Eye (tissue), 1 donor: ENCODE data around the gene LLGL2.

ENCODE experiments used
- DNase-seq: peaks from one replicate; pipeline ENCODE4 v3.0.0-alpha.2; 2015

LLGL2 gene

DNA sequence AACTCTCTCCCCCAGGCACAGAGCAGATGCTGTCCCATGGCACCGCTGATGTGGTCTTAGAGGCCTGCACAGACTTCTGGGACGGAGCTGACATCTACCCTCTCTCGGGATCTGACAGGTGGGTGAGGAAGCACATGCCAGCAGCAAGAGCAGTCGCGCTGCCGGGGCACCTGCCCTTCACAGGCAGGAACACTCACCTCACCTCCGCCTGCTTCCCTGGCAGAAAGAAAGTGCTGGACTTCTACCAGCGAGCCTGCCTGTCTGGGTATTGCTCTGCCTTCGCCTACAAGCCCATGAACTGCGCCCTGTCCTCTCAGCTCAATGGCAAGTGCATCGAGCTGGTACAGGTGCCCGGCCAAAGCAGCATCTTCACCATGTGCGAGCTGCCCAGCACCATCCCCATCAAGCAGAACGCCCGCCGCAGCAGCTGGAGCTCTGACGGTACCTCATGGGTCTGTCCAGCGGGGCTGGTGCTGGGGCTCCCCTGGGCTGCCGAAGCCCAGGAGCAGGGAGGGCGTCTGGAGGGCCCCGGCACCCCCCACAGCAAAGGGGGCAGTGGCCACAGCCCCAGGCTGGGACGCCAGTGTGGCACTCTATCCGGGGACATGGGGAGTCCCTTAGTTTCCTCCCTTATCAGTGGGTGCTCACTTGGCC is 31.9 kb upstream of the LLGL2 start:
- no peak for DNase-seq

DNA sequence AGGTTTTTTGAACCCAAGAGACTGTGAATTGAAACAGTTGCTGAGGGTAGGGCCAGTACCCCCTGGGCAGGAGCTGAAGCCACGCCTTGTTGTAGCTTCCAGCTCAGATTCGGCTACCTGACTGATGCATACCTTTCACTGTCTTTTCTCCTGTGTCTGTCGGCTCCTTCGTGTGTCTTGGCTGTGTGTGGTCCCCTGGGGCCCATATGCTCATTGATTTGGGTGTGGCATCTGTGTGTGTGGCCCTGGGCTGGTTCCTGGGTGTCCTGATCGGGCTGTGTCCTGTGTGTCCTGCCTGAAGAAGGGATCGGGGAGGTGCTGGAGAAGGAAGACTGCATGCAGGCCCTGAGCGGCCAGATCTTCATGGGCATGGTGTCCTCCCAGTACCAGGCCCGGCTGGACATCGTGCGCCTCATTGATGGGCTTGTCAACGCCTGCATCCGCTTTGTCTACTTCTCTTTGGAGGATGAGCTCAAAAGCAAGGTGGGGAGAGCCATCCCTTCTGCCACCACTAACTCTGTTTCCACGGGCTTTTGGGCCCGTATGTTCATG is 31.1 kb upstream of the LLGL2 start:
- DNase-seq: no peak

DNA sequence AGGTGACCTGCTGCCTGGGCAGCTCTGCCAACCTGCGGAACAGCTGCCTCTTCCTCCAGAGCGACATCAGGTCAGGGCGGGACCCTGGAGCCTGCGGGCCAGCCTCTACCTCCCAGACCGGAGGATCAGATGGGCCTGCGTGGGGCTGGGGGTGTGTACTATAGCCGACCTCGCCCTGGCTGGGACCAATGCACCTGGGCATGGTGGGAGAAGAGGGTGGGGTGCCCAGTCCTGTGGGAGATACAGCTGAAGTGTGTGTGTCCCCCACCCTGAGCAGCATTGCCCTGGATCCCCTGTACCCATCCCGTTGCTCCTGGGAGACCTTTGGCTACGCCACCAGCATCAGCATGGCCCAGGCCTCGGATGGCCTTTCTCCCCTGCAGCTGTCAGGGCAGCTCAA is 29.5 kb upstream of the LLGL2 start:
- no peak for DNase-seq

DNA sequence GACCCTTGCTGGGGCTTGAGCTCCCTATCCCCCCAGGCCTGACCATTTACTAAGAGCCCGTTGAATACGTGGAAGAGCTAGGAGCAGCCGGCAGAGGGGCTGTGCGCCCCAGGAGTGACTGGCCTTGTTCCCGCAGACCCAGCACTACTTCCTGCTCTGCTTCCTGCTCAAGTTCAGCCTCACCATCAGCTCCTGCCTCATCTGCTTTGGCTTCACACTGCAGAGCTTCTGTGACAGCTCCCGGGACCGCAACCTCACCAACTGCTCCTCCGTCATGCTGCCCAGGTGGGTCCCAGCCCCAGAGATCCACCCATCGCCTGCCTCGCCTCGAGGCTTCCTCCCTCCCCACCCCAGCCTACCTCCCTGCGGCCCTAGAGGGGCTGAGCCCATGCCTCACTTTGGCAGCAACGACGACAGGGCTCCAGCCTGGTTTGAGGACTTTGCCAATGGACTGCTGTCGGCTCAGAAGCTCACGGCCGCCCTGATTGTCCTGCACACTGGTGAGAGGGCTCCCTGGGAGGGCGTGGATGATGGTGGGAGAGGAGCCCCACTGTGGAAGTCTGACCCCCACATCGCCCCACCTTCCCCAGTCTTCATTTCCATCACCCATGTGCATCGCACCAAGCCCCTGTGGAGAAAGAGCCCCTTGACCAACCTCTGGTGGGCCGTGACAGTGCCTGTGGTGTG is 27.3 kb upstream of the LLGL2 start:
- no peak for DNase-seq

DNA sequence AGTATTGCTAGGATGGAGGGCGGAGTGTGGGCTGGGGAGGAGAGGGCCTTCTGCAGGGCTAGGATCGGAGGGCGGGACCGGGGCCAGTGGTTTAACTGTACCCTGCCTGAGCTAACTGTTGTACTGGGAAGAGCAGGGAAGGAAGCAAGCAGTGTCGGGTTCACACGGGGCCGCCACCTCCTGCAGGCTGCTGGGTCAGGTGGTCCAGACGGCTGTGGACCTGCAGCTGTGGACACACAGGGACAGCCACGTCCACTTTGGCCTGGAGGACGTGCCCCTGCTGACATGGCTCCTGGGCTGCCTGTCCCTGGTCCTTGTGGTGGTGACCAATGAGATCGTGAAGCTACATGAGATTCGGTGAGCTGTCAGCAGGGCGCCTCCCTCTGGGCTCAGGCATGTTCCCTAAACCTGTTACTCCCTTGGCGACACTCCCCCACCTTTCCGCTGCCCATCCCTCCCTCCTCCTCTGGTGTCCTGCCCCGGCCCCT is 26.7 kb upstream of the LLGL2 start:
- no peak for DNase-seq

DNA sequence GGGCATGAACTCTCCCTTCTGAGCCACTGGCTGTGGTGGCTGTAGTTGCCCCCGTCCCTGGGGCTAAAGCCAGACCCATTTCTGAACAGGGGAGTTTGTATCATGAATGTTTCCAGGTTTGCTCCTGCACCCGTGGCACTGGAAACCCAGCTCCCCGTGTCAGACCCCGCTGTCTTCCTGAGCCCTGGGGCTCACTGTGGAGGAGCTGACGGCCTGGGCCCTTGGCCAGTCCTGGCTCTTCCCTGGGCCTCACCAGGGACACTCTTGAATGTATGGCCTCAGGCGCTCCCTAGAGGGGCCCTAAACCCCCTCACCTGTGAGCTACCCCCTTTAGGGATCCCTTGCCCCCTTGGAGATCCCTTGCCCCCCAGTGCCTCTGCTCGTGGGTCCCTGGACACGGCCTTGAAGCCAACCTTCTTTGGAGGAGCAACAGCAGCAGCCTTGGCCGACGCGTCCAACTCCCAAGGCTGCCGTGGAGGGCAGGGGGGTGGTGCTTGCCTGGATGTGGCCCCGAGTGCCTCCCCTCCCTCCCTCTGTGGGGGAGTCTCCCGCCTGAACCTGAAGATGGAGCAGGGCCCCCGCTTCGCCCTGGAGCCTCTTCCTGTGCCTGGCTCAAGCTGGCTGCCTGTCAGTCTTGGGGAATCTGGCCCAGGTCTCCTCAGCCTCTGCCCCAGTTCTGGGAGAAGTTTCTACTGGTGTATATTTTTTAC is 26.0 kb upstream of the LLGL2 start:
- DNase-seq: no peak

DNA sequence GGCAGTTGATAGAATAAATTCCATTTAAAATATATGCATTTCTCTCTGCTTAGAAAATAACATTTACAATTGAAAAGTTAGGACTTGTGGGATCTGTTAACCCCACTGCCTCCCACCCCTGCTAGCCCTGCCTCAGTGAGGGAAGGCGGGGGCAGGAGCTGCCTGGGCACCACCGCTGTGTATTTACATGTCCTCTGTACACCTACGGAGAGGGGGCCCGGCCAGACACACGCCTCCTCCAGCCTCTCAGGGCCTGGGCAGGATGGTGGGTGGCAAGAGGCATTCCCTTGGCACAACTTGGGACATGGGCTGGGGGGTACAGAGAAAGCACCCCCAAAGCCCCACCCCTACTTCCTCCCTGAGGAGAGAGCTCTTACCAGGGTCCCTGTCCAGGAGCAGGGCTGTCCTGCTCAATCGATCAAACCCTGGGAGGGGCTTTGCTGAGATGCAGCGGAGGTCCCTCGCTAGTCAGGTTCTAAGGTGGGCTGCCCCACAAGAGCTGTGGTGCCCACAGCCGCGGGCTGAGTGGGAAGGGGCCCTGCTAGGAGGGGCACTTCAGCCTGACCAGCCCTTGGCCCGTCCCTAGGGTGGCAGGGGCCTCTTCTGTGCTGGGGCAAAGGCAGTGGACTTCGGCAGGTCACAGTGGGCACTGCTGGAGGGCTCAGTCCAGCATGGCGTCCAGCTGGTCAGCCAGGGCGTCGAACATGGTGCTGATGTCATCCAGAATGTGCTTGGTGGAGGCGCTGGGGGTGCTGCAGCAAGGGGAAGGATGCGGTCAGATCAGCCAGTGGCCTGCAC is 24.9 kb upstream of the LLGL2 start:
- no peak for DNase-seq

DNA sequence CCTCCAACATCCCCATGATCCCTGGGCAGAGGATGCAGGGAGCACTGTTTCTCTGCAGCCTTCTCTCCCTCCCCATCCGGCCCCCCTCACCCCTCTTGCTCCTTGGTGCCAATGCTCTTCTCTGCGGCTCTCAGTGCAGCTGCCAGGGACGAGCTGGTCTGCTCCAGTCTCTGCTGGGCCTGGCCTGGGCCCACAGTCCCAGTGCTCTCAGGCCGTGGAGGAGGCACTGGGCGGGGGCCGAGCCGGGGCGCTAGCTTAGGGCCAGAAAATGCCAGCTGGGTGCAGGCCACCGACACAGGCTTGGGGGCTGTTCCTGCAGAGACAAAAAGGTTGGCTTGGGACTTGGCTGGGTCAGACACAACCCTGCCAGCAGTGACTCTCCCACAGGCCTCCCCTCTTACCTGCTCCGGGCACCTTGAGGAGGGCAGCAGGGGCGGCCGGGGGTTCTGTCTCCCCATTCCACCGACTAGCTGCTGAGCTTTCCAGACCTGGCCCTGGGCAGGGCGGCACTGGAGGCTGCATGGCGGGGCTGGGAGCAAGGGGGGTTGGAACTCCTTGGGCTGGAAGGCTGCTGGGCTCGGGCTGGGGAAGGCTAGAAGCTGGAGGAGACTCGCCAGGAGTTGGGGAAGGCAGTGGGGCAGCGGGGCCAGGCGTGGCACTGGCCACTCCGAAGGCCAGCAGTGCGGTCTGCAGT is 24.0 kb upstream of the LLGL2 start:
- DNase-seq: no peak

DNA sequence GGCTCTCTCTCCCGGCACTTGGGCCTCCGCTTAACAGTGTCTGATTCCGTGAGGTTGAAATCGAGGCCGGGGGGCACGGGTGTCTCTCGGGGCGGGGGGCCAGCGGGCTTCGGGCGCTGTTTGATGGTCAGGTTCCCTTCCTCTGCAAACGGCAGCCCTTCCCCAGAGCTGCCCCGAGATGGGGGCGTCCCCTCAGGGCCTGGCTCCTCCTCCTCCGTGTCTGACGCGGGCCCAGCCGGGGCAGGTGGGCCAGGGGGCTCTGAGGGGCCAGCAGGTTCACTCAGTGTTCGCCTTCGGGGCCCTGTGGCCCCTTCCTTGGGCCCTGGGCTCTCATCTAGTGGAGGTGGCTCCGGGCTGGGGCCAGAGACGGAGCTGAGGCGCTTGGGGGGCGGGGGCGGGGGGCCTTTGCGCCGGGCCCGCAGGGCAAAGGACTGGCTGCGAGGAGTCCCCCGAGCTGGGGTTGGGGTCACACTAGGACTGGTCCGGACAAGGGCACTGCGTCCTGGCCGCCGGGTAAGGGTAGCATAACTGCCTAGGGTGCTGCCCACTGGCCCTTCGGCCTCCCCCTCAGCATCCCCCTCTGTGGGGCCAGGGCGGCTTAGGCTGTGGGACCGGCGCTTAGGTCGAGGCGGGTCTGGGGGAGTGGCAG is 23.3 kb upstream of the LLGL2 start:
- no peak for DNase-seq

DNA sequence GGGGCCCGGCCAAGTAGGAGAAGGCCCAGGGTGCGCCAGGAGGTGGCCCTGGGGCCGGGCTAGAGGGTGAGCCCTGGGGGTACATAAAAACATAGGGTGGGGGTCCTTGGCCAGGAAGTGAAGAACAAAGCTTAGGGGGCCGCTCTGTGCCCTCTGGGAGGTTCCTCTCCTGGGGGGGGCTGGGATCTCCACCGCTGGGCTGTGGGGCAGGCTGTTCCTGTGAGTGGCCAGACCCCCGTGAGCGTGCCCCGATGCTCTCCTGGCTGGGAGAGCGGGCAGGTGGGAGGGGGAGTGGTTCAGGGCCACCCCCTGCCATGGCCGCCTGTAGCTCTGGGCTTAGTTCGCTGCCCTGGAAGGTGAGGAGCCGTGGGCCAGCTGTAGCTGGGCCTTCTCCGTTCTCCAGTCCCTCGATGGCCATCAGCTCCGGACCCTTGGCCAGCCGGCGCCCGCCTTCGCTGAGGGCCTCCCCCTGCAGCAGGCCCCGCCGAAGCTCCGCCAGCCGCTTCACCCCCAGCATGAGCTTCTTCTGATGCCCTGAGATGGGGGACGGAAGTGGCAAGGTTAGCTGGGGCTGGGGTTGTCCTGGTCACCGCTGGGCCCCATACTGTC is 22.7 kb upstream of the LLGL2 start:
- DNase-seq: no peak

DNA sequence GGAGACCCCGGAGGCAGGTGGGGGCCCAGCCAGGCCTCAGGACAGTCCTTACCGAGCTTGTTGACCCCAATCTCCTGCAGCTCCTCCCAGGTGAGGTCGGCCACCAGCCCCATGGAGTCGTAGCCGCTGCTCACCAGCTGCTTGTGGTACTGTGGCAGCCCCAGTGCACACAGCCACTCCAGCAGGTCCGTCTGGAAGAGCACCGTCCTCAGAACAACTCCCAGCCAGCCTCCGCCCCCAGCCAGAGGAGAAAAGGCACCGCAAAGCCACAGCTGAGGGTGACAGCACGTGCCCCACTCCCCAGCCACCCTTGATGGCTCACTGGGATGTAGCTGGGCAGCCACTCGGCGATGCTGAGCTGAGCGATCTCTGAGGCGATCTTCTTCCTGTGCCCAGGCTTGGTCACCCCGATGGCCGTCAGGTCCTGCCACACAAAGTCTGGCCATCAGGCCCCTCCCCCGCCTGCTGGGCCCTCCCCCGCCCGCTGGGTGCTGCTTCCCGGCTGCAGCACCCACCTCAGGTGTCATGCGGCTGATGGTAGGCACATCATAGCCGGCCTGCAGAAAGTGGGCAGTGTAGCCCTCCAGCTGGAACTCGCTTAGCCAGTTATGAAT is 22.1 kb upstream of the LLGL2 start:
- DNase-seq: no peak

DNA sequence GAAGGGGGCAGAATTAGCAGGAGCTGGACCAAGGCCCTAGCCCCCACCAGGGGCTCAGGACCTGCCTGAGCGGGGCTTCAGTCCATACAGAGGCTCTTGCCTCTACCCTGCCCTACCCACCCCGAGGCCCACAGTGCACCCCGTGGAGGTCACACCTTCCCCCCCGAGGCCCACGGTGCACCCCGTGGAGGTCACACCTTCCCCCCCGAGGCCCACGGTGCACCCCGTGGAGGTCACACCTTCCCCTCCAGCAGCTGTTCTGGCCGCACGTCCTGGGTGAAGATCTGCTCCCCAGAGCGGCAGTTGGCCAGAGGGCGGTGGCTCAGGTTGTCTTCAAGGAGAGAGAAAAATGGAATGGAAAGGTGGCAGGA is 21.5 kb upstream of the LLGL2 start:
- no peak for DNase-seq

DNA sequence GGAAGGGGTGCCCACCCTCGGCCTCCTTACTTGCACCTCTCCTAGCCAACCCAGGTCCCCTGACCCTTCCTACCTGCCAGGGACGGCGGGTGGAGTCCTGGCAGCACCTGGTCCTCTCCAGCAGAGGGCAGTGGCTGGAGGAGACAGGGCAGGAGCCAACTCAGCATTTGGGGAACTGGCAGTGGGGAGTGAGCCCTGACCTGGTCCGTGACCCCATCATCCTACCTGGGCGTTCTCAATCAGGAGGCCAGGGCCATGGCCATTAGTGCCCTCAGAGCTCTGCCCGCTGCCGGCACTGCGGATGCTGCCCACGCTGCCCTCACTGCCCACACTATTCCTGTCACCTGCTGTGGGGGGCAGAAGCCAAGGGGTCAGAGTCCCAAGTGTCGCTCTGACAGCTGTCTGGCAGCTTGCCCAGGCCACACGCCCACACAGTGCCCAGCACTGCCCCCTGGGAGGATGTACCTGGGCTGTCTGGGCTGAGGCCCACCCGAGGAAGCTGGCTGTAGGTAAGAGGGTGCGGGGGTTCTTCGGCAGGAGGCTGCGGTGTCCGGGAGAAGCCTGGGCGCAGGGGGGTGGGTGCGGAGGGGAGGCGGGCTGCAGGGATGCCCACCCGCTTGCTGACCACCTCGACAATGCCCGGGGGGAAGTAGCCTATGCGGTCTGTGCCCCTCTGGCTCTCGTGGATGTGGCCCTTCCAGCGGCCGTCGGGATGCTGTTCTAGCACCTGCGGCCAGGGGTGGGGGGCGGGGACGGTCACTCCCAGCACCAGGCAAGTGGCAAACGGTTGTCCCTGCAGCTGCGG is 20.9 kb upstream of the LLGL2 start:
- no peak for DNase-seq

DNA sequence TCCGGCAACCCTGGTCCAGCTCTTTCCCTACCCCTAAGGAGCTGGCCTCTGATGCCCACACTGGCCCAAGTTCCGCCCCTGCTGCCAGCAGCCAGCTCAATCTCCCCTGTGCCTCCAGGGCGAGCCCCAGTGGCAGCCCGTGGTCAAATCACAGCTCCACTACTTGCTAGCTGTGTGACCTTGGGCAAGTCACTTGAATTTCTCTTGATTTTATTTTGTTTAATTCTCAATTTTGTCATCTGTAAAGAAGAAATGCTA is 20.4 kb upstream of the LLGL2 start:
- no peak for DNase-seq

DNA sequence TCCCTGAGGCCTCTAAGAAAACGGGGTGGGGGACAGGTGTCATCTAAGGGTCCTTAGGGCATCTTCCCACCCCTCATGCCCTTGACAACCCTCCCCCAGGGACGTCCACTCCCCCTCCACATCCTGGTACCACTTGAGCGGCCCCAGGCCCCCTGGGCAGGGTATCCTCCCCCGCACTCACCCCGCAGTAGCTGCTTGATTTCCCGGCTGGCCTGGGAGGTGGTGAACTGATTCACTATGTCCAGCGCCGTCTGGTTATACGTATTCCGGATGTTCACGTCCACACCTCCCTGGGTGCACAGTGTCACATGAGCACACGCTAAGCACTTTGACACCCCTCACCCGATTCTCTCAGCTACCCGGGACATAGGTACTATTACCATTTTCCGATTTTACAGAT is 19.9 kb upstream of the LLGL2 start:
- DNase-seq: no peak

DNA sequence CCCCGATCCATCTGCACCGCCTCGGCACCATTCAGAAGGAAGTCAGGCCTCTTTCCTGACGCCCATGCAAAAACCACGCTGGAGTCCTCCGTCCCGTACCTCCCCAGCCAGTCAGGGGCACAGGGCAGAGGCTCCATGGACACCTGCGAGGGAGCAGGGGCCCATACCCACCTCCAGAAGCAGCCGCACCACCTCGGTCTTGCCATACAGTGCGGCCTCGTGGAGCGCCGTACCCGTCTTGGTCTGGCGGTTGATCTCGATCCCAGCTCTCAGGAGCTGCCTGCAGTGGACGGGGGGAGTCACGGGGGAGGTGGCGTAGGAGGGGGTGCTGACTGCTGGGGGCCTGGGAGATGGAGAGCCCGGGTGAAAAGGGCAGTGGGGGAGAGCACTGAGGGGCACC is 19.4 kb upstream of the LLGL2 start:
- DNase-seq: no peak

DNA sequence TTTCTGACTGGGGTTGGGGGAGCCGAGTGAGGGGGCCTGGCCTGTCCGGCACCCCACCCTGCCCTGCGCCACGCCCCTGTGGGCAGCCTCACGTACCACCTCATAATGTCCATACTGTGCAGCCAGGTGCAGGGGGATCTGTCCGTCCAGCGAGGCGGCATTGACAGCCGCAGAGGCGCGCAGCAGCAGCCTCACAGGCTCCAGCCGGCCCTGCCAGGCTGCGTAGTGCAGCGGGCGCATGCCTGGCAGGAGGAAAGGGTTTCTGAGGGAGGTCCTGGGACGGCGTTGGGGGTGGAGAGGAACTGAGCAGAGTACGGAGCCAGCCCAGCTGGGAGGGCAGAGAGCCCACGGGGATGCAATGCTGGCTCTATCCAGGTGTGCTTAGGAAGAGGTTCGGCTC is 18.6 kb upstream of the LLGL2 start:
- DNase-seq: no peak

DNA sequence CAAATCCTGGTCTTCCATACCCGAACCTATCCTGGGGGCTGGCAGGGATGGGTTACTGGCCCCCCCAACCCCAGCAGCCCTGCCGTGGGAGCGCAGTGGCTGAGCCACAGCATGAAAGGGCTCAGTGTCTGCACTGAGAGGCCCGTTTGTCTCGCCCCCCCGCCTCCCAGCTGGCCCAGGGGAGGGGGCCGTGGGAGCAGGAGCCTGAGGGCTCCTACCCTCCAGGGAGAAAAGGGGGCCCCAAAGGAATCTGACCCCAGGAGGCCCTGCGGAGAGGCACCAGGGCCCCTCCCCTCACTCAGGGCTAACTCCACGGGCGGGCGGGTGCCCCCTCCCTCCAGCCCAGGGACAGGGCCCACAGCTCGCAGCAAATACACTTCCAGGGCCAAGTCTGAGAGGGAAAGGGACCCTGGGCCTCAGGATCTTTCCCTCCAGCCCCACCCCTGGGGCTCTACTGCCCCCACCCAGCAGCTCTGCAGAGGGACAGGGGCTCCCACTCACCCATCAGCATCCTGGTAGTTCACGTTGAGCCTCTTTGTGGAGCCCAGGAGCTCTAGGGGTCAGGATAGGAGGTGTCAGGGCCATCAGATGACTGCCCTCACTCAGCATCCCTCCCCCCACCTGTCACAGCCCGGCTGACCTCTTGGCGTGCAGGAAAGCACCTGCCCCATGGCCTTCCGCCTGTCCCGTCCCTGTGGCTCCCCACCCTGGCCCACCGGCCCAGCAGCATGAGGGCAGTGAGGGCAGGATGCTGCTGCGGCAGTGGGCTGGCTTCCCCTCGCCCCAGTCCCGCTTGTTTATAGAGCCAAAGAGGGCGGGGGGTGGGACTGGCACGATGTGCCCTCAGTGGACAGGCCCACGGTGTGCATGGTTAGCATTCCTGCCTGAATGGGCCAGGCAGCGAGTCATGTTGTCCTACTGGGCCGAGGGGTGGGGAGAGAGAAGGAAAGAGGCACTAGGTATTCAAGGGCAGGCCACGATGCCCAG is 17.5 kb upstream of the LLGL2 start:
- DNase-seq: peak; percentile 59

DNA sequence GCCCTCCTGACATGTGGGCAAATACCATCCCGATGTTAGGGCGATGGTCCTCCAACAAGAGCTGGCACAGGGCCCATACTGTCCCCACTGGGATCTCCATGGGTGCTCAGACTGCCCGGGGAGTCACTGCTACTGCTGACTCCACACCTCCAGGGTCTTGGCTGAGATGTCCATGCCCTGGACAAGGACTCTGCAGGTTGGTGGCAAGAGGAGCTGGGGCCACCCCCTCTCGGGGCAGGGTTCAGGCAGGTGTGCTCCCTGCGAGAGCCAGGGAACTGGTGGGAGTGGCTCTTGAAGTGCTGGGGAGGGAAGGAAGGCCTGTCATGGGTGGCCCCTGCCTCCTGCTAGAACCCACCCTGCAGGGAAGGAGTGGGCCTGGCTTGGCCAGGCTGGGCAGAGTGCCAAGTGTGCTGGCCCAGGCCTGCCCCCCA is 16.6 kb upstream of the LLGL2 start:
- no peak for DNase-seq
